Superior temporal gyrus (tissue), 1 donor: ENCODE measurements around the gene SLC15A3.

ENCODE experiments used
- DNase-seq: peaks from one replicate; pipeline ENCODE4 v3.0.0-alpha.2; 2016; ENCODE audit errors: extremely low spot score

Gene SLC15A3

GRCh38 chr11:60946601-60947264 lies 5.2 kb downstream of the SLC15A3 start:
- no peak for DNase-seq

GRCh38 chr11:60945295-60945667 lies 6.7 kb downstream of the SLC15A3 start:
- DNase-seq: no peak

GRCh38 chr11:60944490-60945294 lies 7.3 kb downstream of the SLC15A3 start:
- no peak for DNase-seq

GRCh38 chr11:60942970-60943565 lies 8.9 kb downstream of the SLC15A3 start:
- no peak for DNase-seq

- DNase-seq: no peak
These were observed 9.8 kb downstream of the SLC15A3 start for GRCh38 chr11:60942219-60942618.

GRCh38 chr11:60941371-60942119 lies 10.4 kb downstream of the SLC15A3 start:
- no peak for DNase-seq

GRCh38 chr11:60939855-60940254 lies 12.1 kb downstream of the SLC15A3 start:
- no peak for DNase-seq

GRCh38 chr11:60939301-60939700 lies 12.7 kb downstream of the SLC15A3 start:
- DNase-seq: no peak

GRCh38 chr11:60938500-60938899 lies 13.5 kb downstream of the SLC15A3 start:
- DNase-seq: no peak

- no peak for DNase-seq
These were observed 14.2 kb downstream of the SLC15A3 start for GRCh38 chr11:60937811-60938210.

GRCh38 chr11:60937144-60937527 lies 14.8 kb downstream of the SLC15A3 start:
- no peak for DNase-seq

GRCh38 chr11:60936467-60937143 lies 15.4 kb downstream of the SLC15A3 start:
- no peak for DNase-seq

GRCh38 chr11:60935676-60936442 lies 16.1 kb downstream of the SLC15A3 start:
- no peak for DNase-seq

GRCh38 chr11:60934790-60935605 lies 17.0 kb downstream of the SLC15A3 start:
- DNase-seq: no peak

- no peak for DNase-seq
These were observed 17.7 kb downstream of the SLC15A3 start for GRCh38 chr11:60934124-60934789.

GRCh38 chr11:60933416-60934123 lies 18.4 kb downstream of the SLC15A3 start:
- DNase-seq: no peak

- no peak for DNase-seq
These were observed 19.2 kb downstream of the SLC15A3 start for GRCh38 chr11:60932605-60933356.

GRCh38 chr11:60931917-60932316 lies 20.1 kb downstream of the SLC15A3 start:
- DNase-seq: no peak
